Stomach (tissue), 9 donors: ENCODE data around the gene FUCA1. TPM values are rescaled to one million over a fixed set of nuclear protein-coding genes. Genes with fewer than 3 reads are reported as not detected.

ENCODE experiments used
- DNase-seq, 2 donors: peaks; one replicate each; pipeline versions ENCODE4 v3.0.0 to v3.0.0-alpha.2; 2013 to 2019
- H3K27ac ChIP-seq, 5 donors: fragments of 200-600 bp in 4 of 5; sonication (generic) in 4 of 5; one replicate each; pipeline ENCODE4 v1.5.1; 2013 to 2019; ENCODE audit warnings: mild to moderate bottlenecking in 1 of 5, moderate library complexity in 1 of 5
- H3K27me3 ChIP-seq, 3 donors: fragments of 200-600 bp; sonication (generic); one replicate each; pipeline ENCODE4 v1.5.1; 2017 to 2019; ENCODE audit warnings: mixed run types in 1 of 3
- H3K36me3 ChIP-seq, 4 donors: fragments of 200-600 bp; sonication (generic); 1 replicate in 3 of 4; 2 replicates in 1 of 4; pipeline ENCODE4 v1.5.1; 2016 to 2019
- H3K4me1 ChIP-seq, 4 donors: fragments of 200-600 bp; sonication (generic); one replicate each; pipeline ENCODE4 v1.5.1; 2016 to 2019
- H3K4me3 ChIP-seq, 4 donors: fragments of 200-600 bp; sonication (generic) in 3 of 4; one replicate each; pipeline ENCODE4 v1.5.1; 2016 to 2019; ENCODE audit warnings: mild to moderate bottlenecking in 1 of 4
- H3K9me3 ChIP-seq, 4 donors: fragments of 200-600 bp; sonication (generic); one replicate each; pipeline ENCODE4 v1.5.1; 2016 to 2019
- CTCF ChIP-seq, 7 experiments: fragments of 450-650 bp in 4 of 7; fragments of 200-600 bp in 3 of 7; sonication (generic) in 3 of 7; IDR thresholded peaks; one replicate each; pipeline ENCODE4 v1.5.1; 2016 to 2019; ENCODE audit warnings: antibody characterized with exemption in 7 of 7, control low read depth in 2 of 7, mild to moderate bottlenecking in 1 of 7
- EP300 ChIP-seq: sonication (generic); formaldehyde crosslinking; IDR thresholded peaks from one replicate; pipeline ENCODE4 v1.6.1; 2017; ENCODE audit warnings: antibody characterized with exemption
- POLR2A ChIP-seq, 4 donors: fragments of 450-650 bp; IDR thresholded peaks; one replicate each; pipeline ENCODE4 v1.6.1; 2016; ENCODE audit warnings: antibody characterized with exemption in 4 of 4, control low read depth in 2 of 4, mild to moderate bottlenecking in 1 of 4, moderate library complexity in 1 of 4
- POLR2AphosphoS5 ChIP-seq, 3 donors: sonication (generic); formaldehyde crosslinking; IDR thresholded peaks; one replicate each; pipeline ENCODE4 v1.6.1; 2016; ENCODE audit warnings: antibody characterized with exemption in 3 of 3
- WGBS, 5 donors: extraction: QIAGEN DNeasy Blood & Tissue Kit in 3 of 5; methylation state at CpG; one replicate each; pipeline versions ENCODE4 v1.1.5 to v1.1.7; 2013 to 2018; 5-methylcytosine and 5-hydroxymethylcytosine counted together
- intact Hi-C: fragments of 100-400 bp; cut with DNase I; formaldehyde crosslinking; loops from one replicate; pipeline ENCODE4 v1.15.1; 2023; ENCODE audit warnings: low total_unique reads
- polyA plus RNA-seq, 3 donors: library from polyadenylated mRNA; stranded (reverse); fragments of 200-250 nt; gene quantifications; one replicate each; pipeline ENCODE4 v1.2.3, GENCODE V29; 2013
- total RNA-seq, 5 donors: library from RNA; depleted of rRNA; stranded (reverse); fragments of >200 nt; gene quantifications; one replicate each; pipeline versions ENCODE4 v1.1.0 to v1.2.3, GENCODE V29; 2014 to 2016
- donor health status: healthy with polysubstance abuse.
- donor health status: Bipolar disorder and iron deficiency.
- donor health status: healthy.

FUCA1 gene
- total and polyA plus RNA-seq, 8 donors = 4.1 to 80.0 (median 23.0) TPM

GRCh38 chr1:23800400-23801337, 67.4 kb downstream of the FUCA1 start, which contains the start of gene GALE:
GALE (minus strand) TSS chr1:23800754; CDS start chr1:23799007, 1,747 bp downstream.
- no peaks in the 10 kb centered on the region for H3K27me3 ChIP-seq
- H3K4me3 ChIP-seq = peak within 1 kb of the TSS; percentile 72 to 88 (median 84)
- H3K27ac ChIP-seq = peak within 1 kb of the TSS; percentile 91 to 98 (median 96)
- DNase-seq = peak; percentile 98 to 99
- TF ChIP-seq CTCF (IDR thresholded peaks at IDR 0.05) = no peak
- peak; percentile 92 to 99 (median 93) for TF ChIP-seq POLR2AphosphoS5 (IDR thresholded peaks at IDR 0.05)
- TF ChIP-seq POLR2A (IDR thresholded peaks at IDR 0.05) = peak in 1 of 4 donors; percentile 31
- H3K4me1 ChIP-seq = peaks cover 47 to 60% (median 54%) of the 10 kb centered on the region in 4 donors
- intact Hi-C loops = no loop called here
- H3K9me3 ChIP-seq = no peaks in the 10 kb centered on the region
- H3K36me3 ChIP-seq = peaks cover 10 to 58% (median 41%) of the 10 kb centered on the region in 4 donors
- WGBS, 5 donors = 0 to 2% (median 0%) methylated on average over 39 to 82 of the region's 82 CpGs

GRCh38 chr1:23799570-23800399, 68.3 kb downstream of the FUCA1 start:
- no peaks in the 10 kb centered on the region for H3K9me3 ChIP-seq
- H3K27me3 ChIP-seq = no peaks in the 10 kb centered on the region
- H3K4me1 ChIP-seq = peaks cover 50 to 66% (median 59%) of the 10 kb centered on the region in 4 donors
- peak overlapping the region; percentile 91 to 98 (median 96) for H3K27ac ChIP-seq
- WGBS, 5 donors = 1 to 5% (median 2%) methylated on average over 16 to 48 of the region's 48 CpGs
- TF ChIP-seq CTCF (IDR thresholded peaks at IDR 0.05) (no peak), EP300 (no peak), POLR2A (IDR thresholded peaks at IDR 0.05) (peak in 2 of 4 donors; percentile 37 to 53), POLR2AphosphoS5 (IDR thresholded peaks at IDR 0.05) (peak; percentile 54 to 96 (median 92))
- peak overlapping the region; percentile 72 to 88 (median 84) for H3K4me3 ChIP-seq
- intact Hi-C loops = no loop called here
- peaks cover 14 to 58% (median 46%) of the 10 kb centered on the region in 4 donors for H3K36me3 ChIP-seq
- peak; percentile 93 to 95 for DNase-seq

- TF ChIP-seq EP300 = no peak
- TF ChIP-seq POLR2AphosphoS5 (IDR thresholded peaks at IDR 0.05) = no peak
- peak in 1 of 4 donors; percentile 26 for TF ChIP-seq POLR2A (IDR thresholded peaks at IDR 0.05)
- TF ChIP-seq CTCF (IDR thresholded peaks at IDR 0.05) = no peak
- no peak for DNase-seq
- Histone ChIP-seq H3K4me1 (peaks cover 56 to 72% (median 65%) of the 10 kb centered on the region in 4 donors), H3K9me3 (no peaks in the 10 kb centered on the region), H3K27ac (peak overlapping the region; percentile 91 to 98 (median 96)), H3K36me3 (peaks cover 20 to 59% (median 50%) of the 10 kb centered on the region in 4 donors), H3K4me3 (peak overlapping the region; percentile 72 to 88 (median 84)), H3K27me3 (no peaks in the 10 kb centered on the region)
- intact Hi-C loops = no loop called here
- 27 to 54% (median 43%) methylated on average over 7 of the region's 7 CpGs for WGBS, 5 donors
Measured at GRCh38 chr1:23799255-23799569, 68.9 kb downstream of the FUCA1 start.

GRCh38 chr1:23798662-23799142, 69.4 kb downstream of the FUCA1 start:
- peak; percentile 24 to 83 for DNase-seq
- peak overlapping the region; percentile 72 to 88 (median 84) for H3K4me3 ChIP-seq
- peaks cover 25 to 59% (median 53%) of the 10 kb centered on the region in 4 donors for H3K36me3 ChIP-seq
- intact Hi-C loops = no loop called here
- no peak for TF ChIP-seq EP300
- TF ChIP-seq POLR2A (IDR thresholded peaks at IDR 0.05) = no peak
- TF ChIP-seq POLR2AphosphoS5 (IDR thresholded peaks at IDR 0.05) = no peak
- TF ChIP-seq CTCF (IDR thresholded peaks at IDR 0.05) = no peak
- H3K27me3 ChIP-seq = no peaks in the 10 kb centered on the region
- H3K4me1 ChIP-seq = peaks cover 61 to 77% (median 70%) of the 10 kb centered on the region in 4 donors
- 25 to 70% (median 60%) methylated on average over 9 to 12 of the region's 12 CpGs for WGBS, 5 donors
- H3K27ac ChIP-seq = peak overlapping the region; percentile 91 to 98 (median 96)
- H3K9me3 ChIP-seq = no peaks in the 10 kb centered on the region
